Measurements from ENCODE around the gene RAB5B. TPM values are rescaled to one million over a fixed set of nuclear protein-coding genes. Genes with fewer than 3 reads are reported as not detected.

RAB5B gene
- total and polyA plus RNA-seq, 2 donors from 2014 or later = 72.5 to 112 TPM

- Histone ChIP-seq H3K27me3 (ENCODE audit: control insufficient read depth, insufficient read depth, low read length) (peaks cover 8% of the 10 kb centered on the region), H3K9me3 (ENCODE audit: control insufficient read depth in 2 of 3, insufficient read depth in 1 of 3, low read length in 3 of 3) (no peaks in the 10 kb centered on the region), H3K27ac (ENCODE audit: low read depth in 2 of 2, low read length in 2 of 2) (peak overlapping the region; percentile 8 to 33), H3K9ac (ENCODE audit: low read length in 3 of 3) (peak overlapping the region; percentile 12 to 83 (median 26)), H3K4me3 (ENCODE audit: low read length in 3 of 3) (peak overlapping the region; percentile 57 to 71 (median 62)), H3K4me1 (ENCODE audit: control insufficient read depth in 2 of 3, insufficient read depth in 2 of 3, low read depth in 1 of 3, low read length in 3 of 3) (peaks cover 0 to 14% (median 0%) of the 10 kb centered on the region in 3 donors), H3K36me3 (ENCODE audit: control insufficient read depth in 2 of 3, insufficient read depth in 3 of 3, low read length in 3 of 3) (no peaks in the 10 kb centered on the region)
- DNase-seq (peak; percentile 49 to 87 (median 75)), FAIRE-seq (no peak)
- intact Hi-C loops (cut with DNase I) = no loop called here
- TF ChIP-seq CTCF (IDR thresholded peaks at IDR 0.05; ENCODE audit: borderline replicate concordance, extremely low read depth, insufficient read depth) = no peak
Observed at GRCh38 chr12:55931780-55932550, 41.9 kb upstream of the RAB5B start.

GRCh38 chr12:55932551-55932910 is 41.3 kb upstream of the RAB5B start:
- intact Hi-C loops (cut with DNase I) = no loop called here
- peak in 3 of 5 donors; percentile 17 to 33 (median 21) for DNase-seq
- peak overlapping the region; percentile 44 to 71 (median 62) for H3K4me3 ChIP-seq (ENCODE audit: low read length in 3 of 3)
- H3K27me3 ChIP-seq (ENCODE audit: control insufficient read depth, insufficient read depth, low read length) = peaks cover 8% of the 10 kb centered on the region
- no peak for FAIRE-seq
- H3K4me1 ChIP-seq (ENCODE audit: control insufficient read depth in 2 of 3, insufficient read depth in 2 of 3, low read depth in 1 of 3, low read length in 3 of 3) = peaks cover 0 to 14% (median 0%) of the 10 kb centered on the region in 3 donors
- no peaks in the 10 kb centered on the region for H3K36me3 ChIP-seq (ENCODE audit: control insufficient read depth in 2 of 3, insufficient read depth in 3 of 3, low read length in 3 of 3)
- H3K27ac ChIP-seq (ENCODE audit: low read depth in 2 of 2, low read length in 2 of 2) = no peak overlapping the region
- TF ChIP-seq CTCF (IDR thresholded peaks at IDR 0.05; ENCODE audit: borderline replicate concordance, extremely low read depth, insufficient read depth) = no peak
- peak overlapping the region; percentile 7 to 42 (median 26) for H3K9ac ChIP-seq (ENCODE audit: low read length in 3 of 3)
- H3K9me3 ChIP-seq (ENCODE audit: control insufficient read depth in 2 of 3, insufficient read depth in 1 of 3, low read length in 3 of 3) = no peaks in the 10 kb centered on the region

GRCh38 chr12:55933169-55933798 is 40.6 kb upstream of the RAB5B start:
- peaks cover 8% of the 10 kb centered on the region for H3K27me3 ChIP-seq (ENCODE audit: control insufficient read depth, insufficient read depth, low read length)
- H3K9ac ChIP-seq (ENCODE audit: low read length in 3 of 3) = no peak overlapping the region
- FAIRE-seq (no peak), DNase-seq (peak in 1 of 5 donors; percentile 64)
- no peaks in the 10 kb centered on the region for H3K36me3 ChIP-seq (ENCODE audit: control insufficient read depth in 2 of 3, insufficient read depth in 3 of 3, low read length in 3 of 3)
- TF ChIP-seq CTCF (IDR thresholded peaks at IDR 0.05; ENCODE audit: borderline replicate concordance, extremely low read depth, insufficient read depth) = no peak
- intact Hi-C loops (cut with DNase I) = no loop called here
- H3K9me3 ChIP-seq (ENCODE audit: control insufficient read depth in 2 of 3, insufficient read depth in 1 of 3, low read length in 3 of 3) = no peaks in the 10 kb centered on the region
- no peak overlapping the region for H3K27ac ChIP-seq (ENCODE audit: low read depth in 2 of 2, low read length in 2 of 2)
- no peak overlapping the region for H3K4me3 ChIP-seq (ENCODE audit: low read length in 3 of 3)
- peaks cover 0 to 9% (median 0%) of the 10 kb centered on the region in 3 donors for H3K4me1 ChIP-seq (ENCODE audit: control insufficient read depth in 2 of 3, insufficient read depth in 2 of 3, low read depth in 1 of 3, low read length in 3 of 3)

Measured in kidney (tissue), 14 donors.